CD14-positive monocyte (primary cell): ENCODE measurements around the gene NEUROD2. TPM values are rescaled to one million over a fixed set of nuclear protein-coding genes. Genes with fewer than 3 reads are reported as not detected.
A peak's percentile ranks its signal among the peaks of the same experiment; 100 is the strongest.

Experiments used
- DNase-seq, 3 donors: peaks; one replicate each; pipeline ENCODE4 v3.0.0-alpha.2; 2011 to 2022
- H2AFZ ChIP-seq: 2 replicates; pipeline ENCODE4 v1.6.0; 2012; ENCODE audit warnings: mild to moderate bottlenecking, low read depth, low read length, inconsistent platforms; ENCODE audit not compliant: insufficient read depth, poor library complexity, severe bottlenecking
- H3K27ac ChIP-seq, 2 donors: 1 replicate in 1 of 2; 2 replicates in 1 of 2; pipeline ENCODE4 v1.5.1; 2012 to 2013; ENCODE audit warnings: low read length in 2 of 2, control low read depth in 1 of 2, inconsistent platforms in 1 of 2, low read depth in 1 of 2, mild to moderate bottlenecking in 1 of 2
- H3K27me3 ChIP-seq, 2 donors: one replicate each; pipeline versions ENCODE4 v1.6.0 to v1.6.1; 2011 to 2013; ENCODE audit warnings: low read length in 2 of 2; ENCODE audit not compliant: control insufficient read depth in 2 of 2, insufficient read depth in 2 of 2
- H3K36me3 ChIP-seq, 2 donors: replicated peaks in 1 of 2; 1 replicate in 1 of 2; 2 replicates in 1 of 2; pipeline versions ENCODE4 v1.5.1 to v1.6.1; 2012 to 2013; ENCODE audit warnings: low read length in 2 of 2, control low read depth in 1 of 2, inconsistent platforms in 1 of 2, mild to moderate bottlenecking in 1 of 2; ENCODE audit not compliant: insufficient read depth in 2 of 2, control insufficient read depth in 1 of 2
- H3K4me1 ChIP-seq, 2 donors: 1 replicate in 1 of 2; 2 replicates in 1 of 2; pipeline versions ENCODE4 v1.5.1 to v1.6.1; 2012 to 2013; ENCODE audit warnings: low read length in 2 of 2, control low read depth in 1 of 2, inconsistent platforms in 1 of 2, mild to moderate bottlenecking in 1 of 2, moderate library complexity in 1 of 2; ENCODE audit not compliant: insufficient read depth in 2 of 2, control insufficient read depth in 1 of 2
- H3K4me2 ChIP-seq: replicated peaks from 2 replicates; pipeline ENCODE3; 2012; ENCODE audit warnings: low read length, moderate library complexity, mild to moderate bottlenecking; ENCODE audit not compliant: poor library complexity, severe bottlenecking; ENCODE audit errors: extremely low read depth
- H3K4me3 ChIP-seq, 3 experiments: fragments of 200-600 bp in 1 of 3; sonication (generic) in 1 of 3; replicated peaks in 1 of 3; 1 replicate in 2 of 3; 2 replicates in 1 of 3; pipeline ENCODE4 v1.5.1; 2011 to 2013; ENCODE audit warnings: low read length in 3 of 3, mild to moderate bottlenecking in 3 of 3, control low read depth in 2 of 3, low read depth in 2 of 3, inconsistent platforms in 1 of 3, moderate library complexity in 1 of 3
- H3K79me2 ChIP-seq: 2 replicates; pipeline ENCODE4 v1.6.0; 2012; ENCODE audit warnings: mild to moderate bottlenecking, control low read depth, inconsistent platforms, low read length, moderate library complexity; ENCODE audit not compliant: insufficient read depth
- H3K9ac ChIP-seq: 2 replicates; pipeline ENCODE4 v1.6.0; 2017; ENCODE audit warnings: low read length, mild to moderate bottlenecking; ENCODE audit not compliant: insufficient read depth, poor library complexity, severe bottlenecking
- H3K9me3 ChIP-seq, 2 donors: replicated peaks in 1 of 2; 1 replicate in 1 of 2; 2 replicates in 1 of 2; pipeline versions ENCODE4 v1.5.1 to v1.6.1; 2012 to 2013; ENCODE audit warnings: low read length in 2 of 2, control low read depth in 1 of 2; ENCODE audit not compliant: control insufficient read depth in 1 of 2, insufficient read depth in 1 of 2
- H4K20me1 ChIP-seq: 2 replicates; pipeline ENCODE4 v1.6.0; 2012; ENCODE audit warnings: mild to moderate bottlenecking, low read length, control low read depth, moderate library complexity; ENCODE audit not compliant: insufficient read depth
- H3K27ac Mint-ChIP-seq, 7 donors: one replicate each; pipeline ENCODE4 v1.8.0; 2020; ENCODE audit warnings: mild to moderate bottlenecking in 7 of 7, mixed read lengths in 7 of 7, moderate library complexity in 6 of 7, inconsistent platforms in 2 of 7
- H3K27me3 Mint-ChIP-seq, 3 donors: one replicate each; pipeline ENCODE4 v1.8.0; 2021 to 2022; ENCODE audit warnings: low read depth in 3 of 3, mild to moderate bottlenecking in 3 of 3, mixed read lengths in 3 of 3, moderate library complexity in 3 of 3, inconsistent platforms in 1 of 3
- H3K36me3 Mint-ChIP-seq, 2 donors: one replicate each; pipeline ENCODE4 v1.8.0; 2020; ENCODE audit warnings: mixed read lengths in 2 of 2, inconsistent platforms in 1 of 2, mild to moderate bottlenecking in 1 of 2
- H3K4me1 Mint-ChIP-seq: one replicate; pipeline ENCODE4 v1.8.0; 2020; ENCODE audit warnings: mild to moderate bottlenecking, mixed read lengths
- H3K4me3 Mint-ChIP-seq, 2 donors: one replicate each; pipeline ENCODE4 v1.8.0; 2020; ENCODE audit warnings: mild to moderate bottlenecking in 2 of 2, mixed read lengths in 2 of 2, moderate library complexity in 1 of 2
- H3K9me3 Mint-ChIP-seq, 7 donors: one replicate each; pipeline ENCODE4 v1.8.0; 2020 to 2022; ENCODE audit warnings: mixed read lengths in 7 of 7, mild to moderate bottlenecking in 6 of 7, moderate library complexity in 6 of 7, inconsistent platforms in 2 of 7
- WGBS: methylation state at CpG from one replicate; pipeline ENCODE4 v1.1.5; 2013; ENCODE audit warnings: missing lambda C conversion rate; ENCODE audit not compliant: insufficient coverage; 5-methylcytosine and 5-hydroxymethylcytosine counted together
- intact Hi-C, 2 donors: fragments of 100-400 bp; cut with micrococcal nuclease; formaldehyde crosslinking; loops; one replicate each; pipeline versions ENCODE4 v1.15.0 to v1.15.1; 2023
- polyA plus RNA-seq, 3 donors: library from polyadenylated mRNA; depleted of rRNA in 1 of 3; unstranded in 2 of 3; stranded (reverse) in 1 of 3; fragments of 300-500 nt in 2 of 3; fragments of >200 nt in 1 of 3; fragmentation: Illumina TruSeq in 2 of 3; gene quantifications; 1 replicate in 2 of 3; 2 replicates in 1 of 3; pipeline ENCODE4 v1.2.3, GENCODE V29; 2012 to 2021
- TF ChIP-seq, protein P1 (sequence below): fragments of 200-600 bp; IDR thresholded peaks from one replicate; pipeline ENCODE4 v1.8.0; 2022; ENCODE audit warnings: antibody characterized with exemption, mild to moderate bottlenecking

Gene NEUROD2
- polyA plus RNA-seq, 3 donors: not detected

DNA sequence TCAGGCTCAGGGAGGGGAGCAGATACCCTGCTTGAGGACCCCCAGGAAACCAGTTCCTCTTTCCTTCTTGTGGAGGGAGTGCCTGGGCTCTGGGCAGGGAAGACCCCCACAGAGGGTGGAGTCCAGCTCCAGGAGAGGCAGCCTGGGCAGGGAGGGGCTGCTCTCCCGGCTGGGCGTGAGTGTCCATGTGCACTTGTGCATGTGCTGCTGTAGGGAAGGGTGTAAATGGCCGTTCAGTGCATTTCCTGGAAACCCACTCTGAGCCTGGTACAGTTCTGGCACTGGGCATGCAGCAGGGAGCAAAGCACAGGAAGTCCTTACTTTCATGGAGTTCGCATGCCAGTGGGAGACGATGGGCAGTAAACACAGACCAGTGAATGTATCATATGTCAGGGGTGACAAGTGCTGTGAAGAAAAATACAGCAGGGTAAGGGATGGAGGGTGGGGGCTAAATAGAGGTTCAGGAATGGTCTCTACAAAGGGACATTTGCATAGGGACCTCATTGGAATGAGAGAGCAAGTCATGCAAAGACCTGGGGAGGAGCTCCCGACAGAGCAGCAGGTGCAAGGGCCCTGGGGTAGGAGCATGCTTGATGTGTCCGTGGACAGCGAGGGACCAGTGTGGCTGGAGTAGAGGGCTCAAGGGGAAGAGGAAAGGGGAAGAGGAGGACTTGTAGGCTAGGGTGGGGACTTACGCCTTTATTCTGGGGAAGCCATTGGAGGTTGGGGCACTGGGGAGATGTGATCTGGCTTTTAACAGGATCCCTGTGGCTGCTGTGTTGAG, 34.8 kb upstream of the NEUROD2 start:
- peaks cover 0 to 1% (median 0%) of the 10 kb centered on the region in 7 donors for H3K9me3 Mint-ChIP-seq
- TF ChIP-seq, protein P1, sequence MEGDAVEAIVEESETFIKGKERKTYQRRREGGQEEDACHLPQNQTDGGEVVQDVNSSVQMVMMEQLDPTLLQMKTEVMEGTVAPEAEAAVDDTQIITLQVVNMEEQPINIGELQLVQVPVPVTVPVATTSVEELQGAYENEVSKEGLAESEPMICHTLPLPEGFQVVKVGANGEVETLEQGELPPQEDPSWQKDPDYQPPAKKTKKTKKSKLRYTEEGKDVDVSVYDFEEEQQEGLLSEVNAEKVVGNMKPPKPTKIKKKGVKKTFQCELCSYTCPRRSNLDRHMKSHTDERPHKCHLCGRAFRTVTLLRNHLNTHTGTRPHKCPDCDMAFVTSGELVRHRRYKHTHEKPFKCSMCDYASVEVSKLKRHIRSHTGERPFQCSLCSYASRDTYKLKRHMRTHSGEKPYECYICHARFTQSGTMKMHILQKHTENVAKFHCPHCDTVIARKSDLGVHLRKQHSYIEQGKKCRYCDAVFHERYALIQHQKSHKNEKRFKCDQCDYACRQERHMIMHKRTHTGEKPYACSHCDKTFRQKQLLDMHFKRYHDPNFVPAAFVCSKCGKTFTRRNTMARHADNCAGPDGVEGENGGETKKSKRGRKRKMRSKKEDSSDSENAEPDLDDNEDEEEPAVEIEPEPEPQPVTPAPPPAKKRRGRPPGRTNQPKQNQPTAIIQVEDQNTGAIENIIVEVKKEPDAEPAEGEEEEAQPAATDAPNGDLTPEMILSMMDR: no peak
- no peak overlapping the region for H3K9ac ChIP-seq
- no peak overlapping the region for H2AFZ ChIP-seq
- WGBS: 63% methylated on average over 9 of the region's 9 CpGs
- H3K79me2 ChIP-seq: peaks cover 98% of the 10 kb centered on the region
- peaks cover 16 to 31% of the 10 kb centered on the region in 2 donors for H3K36me3 Mint-ChIP-seq
- H3K9me3 ChIP-seq: no peaks in the 10 kb centered on the region
- peak in 1 of 3 donors; percentile 19 for DNase-seq
- H3K27ac ChIP-seq: peak overlapping the region in 1 of 2 donors; percentile 44
- H3K4me3 Mint-ChIP-seq: peak overlapping the region in 1 of 2 donors; percentile 79
- H3K4me2 ChIP-seq: peak overlapping the region; percentile 27
- peaks cover 0 to 3% (median 0%) of the 10 kb centered on the region in 3 donors for H3K27me3 Mint-ChIP-seq
- intact Hi-C loops: no loop called here
- peaks cover 0 to 10% of the 10 kb centered on the region in 2 donors for H3K36me3 ChIP-seq
- peak overlapping the region in 4 of 7 donors; percentile 8 to 82 (median 40) for H3K27ac Mint-ChIP-seq
- H3K4me3 ChIP-seq: peak overlapping the region in 1 of 3 experiments; percentile 31
- H3K4me1 Mint-ChIP-seq: peaks cover 61% of the 10 kb centered on the region
- no peaks in the 10 kb centered on the region for H3K27me3 ChIP-seq
- peaks cover 98% of the 10 kb centered on the region for H4K20me1 ChIP-seq
- peaks cover 52 to 61% of the 10 kb centered on the region in 2 donors for H3K4me1 ChIP-seq

DNA sequence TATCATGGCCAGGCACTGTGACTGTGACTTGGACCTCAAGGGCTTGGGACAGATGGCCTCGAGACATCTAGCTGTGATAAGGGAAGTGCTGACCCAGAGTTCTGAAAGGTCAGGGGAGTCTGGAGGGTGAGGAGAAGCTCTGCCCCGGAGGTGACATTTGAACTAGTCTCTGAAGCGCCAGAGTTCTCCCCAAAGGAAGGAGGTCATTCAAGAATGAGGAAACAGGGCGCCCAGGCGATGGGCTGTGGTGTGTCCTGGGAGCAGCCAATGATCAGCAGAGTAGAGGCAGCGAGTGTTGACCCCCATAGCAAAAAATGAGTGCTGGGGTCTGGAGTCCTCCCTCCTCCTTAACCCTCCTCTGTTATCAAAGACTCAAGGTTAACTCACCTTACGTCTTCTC, 34.2 kb upstream of the NEUROD2 start:
- Histone ChIP-seq H3K4me3 (peak overlapping the region in 1 of 3 experiments; percentile 31), H3K4me1 (peaks cover 52 to 62% of the 10 kb centered on the region in 2 donors), H3K79me2 (peaks cover 99% of the 10 kb centered on the region), H3K4me2 (peak overlapping the region; percentile 27), H3K27ac (peak overlapping the region in 1 of 2 donors; percentile 44), H3K36me3 (peaks cover 0 to 10% of the 10 kb centered on the region in 2 donors), H3K9ac (no peak overlapping the region), H3K27me3 (no peaks in the 10 kb centered on the region), H4K20me1 (peaks cover 92% of the 10 kb centered on the region), H3K9me3 (no peaks in the 10 kb centered on the region), H2AFZ (no peak overlapping the region)
- H3K4me1 Mint-ChIP-seq: peaks cover 61% of the 10 kb centered on the region
- WGBS: 14% methylated on average over 3 of the region's 7 CpGs
- H3K27me3 Mint-ChIP-seq: peaks cover 0 to 3% (median 0%) of the 10 kb centered on the region in 3 donors
- H3K27ac Mint-ChIP-seq: peak overlapping the region; percentile 4 to 92 (median 68)
- TF ChIP-seq, protein P1: no peak
- intact Hi-C loops: no loop called here
- H3K36me3 Mint-ChIP-seq: peaks cover 16 to 31% of the 10 kb centered on the region in 2 donors
- peaks cover 0 to 1% (median 0%) of the 10 kb centered on the region in 7 donors for H3K9me3 Mint-ChIP-seq
- H3K4me3 Mint-ChIP-seq: peak overlapping the region; percentile 1 to 12
- peak; percentile 27 to 48 (median 32) for DNase-seq
